TTC549 (cell line): ENCODE measurements around the gene GET4.
"Not testable (repeated sequence)": the region's sequence is repeated elsewhere in the genome, so short reads cannot be mapped to it uniquely, and the experiment has no call there.

ENCODE experiments used
- FAIRE-seq: peaks from 2 replicates; lab custom pipeline; 2012; peaks lifted over from hg19 to GRCh38; lab: Jason Lieb, UNC

The GET4 gene

GRCh38 chr7:916291-916941 lies 40.1 kb downstream of the GET4 start:
- FAIRE-seq: no peak

DNA sequence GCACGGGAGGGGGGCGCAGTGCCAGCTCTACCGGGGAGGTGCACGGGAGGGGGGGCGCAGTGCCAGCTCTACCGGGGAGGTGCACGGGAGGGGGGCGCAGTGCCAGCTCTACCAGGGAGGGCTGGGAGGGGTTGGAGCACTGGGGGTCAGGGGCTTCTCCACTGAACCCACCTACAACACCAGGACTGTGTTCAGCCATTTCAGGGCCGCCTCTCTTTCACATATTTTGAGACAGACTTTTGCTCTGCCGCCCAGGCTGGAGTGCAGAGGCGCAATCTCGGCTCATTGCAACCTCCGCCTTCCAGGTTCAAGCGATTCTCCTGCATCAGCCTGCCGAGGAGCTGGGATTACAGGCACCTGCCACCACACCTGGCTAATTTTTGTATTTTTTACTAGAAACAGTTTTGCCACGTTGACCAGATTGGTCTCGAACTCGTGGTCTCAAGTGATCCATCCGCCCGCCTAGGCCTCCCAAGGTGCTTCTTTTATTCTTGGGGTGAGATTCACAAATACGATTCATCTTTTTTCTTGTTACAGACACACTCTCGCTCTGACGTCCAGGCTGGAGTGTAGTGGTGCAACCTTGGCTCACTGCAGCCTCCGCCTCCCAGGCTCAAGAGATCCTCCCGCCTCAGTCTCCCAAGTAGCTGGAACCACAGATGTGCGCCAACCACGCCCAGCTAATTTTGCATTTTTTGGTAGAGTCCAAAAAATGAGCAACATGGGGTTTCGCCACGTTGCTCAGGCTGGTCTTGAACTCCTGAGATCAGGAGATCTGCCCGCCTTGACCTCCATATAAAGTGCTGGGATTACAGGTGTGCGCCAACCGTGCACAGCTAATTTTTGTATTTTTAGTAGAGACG lies 41.1 kb downstream of the GET4 start:
- no peak for FAIRE-seq

DNA sequence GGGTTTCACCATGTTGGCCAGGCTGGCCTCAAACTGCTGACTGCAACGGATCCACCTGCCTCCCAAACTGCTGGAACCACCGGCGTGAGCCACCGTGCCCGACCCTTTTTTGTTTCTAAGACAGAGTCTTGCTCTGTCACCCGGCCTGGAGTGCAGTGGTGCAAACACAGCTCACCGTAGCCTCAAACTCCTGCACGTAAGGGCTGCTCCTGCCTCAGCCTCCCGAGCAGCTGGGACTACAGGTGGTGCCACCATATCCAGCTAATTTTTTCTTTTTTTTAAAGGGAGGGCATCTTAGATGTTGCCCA lies 41.7 kb downstream of the GET4 start:
- no peak for FAIRE-seq

GRCh38 chr7:918441-919113 lies 42.2 kb downstream of the GET4 start:
- no peak for FAIRE-seq

GRCh38 chr7:919114-919442 lies 42.7 kb downstream of the GET4 start:
- FAIRE-seq: no peak

DNA sequence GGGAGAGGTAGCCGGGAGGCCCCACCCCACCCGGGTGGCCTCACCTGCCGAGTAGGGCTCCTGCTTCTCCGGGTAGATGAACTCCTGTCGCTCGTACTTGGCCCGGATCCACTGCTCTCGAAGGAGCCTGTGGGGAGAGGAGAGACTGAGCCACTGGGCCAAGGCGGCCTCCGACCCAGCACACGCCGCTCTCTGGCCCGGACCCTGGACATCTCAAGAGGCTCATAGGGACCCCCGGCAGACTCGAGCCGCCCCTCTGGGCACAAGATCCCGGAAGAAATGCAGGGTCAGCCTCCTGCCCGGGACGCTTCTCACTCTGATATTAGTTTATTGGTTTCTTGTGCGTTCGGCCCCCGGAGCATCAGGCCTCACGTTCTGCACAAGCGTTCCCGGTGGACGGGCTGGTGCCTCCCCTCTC lies 43.6 kb downstream of the GET4 start:
- FAIRE-seq: no peak

- no peak for FAIRE-seq
These were observed 44.2 kb downstream of the GET4 start for GRCh38 chr7:920351-921070.

- no peak for FAIRE-seq
These were observed 44.7 kb downstream of the GET4 start for GRCh38 chr7:921071-921461.

- FAIRE-seq: no peak
These were observed 45.4 kb downstream of the GET4 start for GRCh38 chr7:921581-922333.

DNA sequence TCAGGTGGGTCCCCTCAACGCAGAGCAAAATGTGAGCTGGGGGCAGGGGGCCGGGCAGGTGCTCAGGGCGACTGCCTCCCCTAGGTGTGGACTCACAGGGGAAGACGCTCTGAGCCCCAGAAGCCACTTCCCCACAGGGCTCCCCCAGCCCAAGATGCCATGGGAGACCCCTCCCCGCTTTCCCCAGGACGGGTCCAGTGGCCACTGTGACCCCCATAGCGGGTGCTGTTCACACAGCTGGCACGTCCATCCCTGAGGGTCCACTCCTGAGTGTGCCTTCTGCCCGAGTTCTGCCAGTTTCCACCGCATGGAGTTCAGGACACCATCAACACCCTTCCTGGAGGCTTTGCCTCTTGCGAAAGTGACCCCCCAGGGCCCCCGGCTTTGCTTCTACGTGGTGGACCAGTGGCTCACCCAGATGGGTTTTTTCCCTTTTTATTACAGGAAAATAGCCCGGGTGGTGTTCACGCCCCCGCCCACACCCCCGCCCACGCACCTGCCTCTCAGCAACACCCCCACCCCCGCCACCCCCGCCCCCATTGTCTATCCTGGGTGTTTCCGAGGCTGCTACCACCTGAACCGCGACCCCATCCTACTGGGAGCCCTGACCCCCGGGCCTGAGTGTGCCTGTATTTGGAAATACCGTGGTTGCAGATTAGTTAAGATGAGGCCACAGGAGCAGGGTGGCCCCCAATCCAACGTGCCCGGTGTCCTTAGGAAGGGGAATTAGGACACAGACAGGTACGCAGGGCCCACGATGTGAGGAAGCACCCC lies 46.2 kb downstream of the GET4 start:
- no peak for FAIRE-seq

DNA sequence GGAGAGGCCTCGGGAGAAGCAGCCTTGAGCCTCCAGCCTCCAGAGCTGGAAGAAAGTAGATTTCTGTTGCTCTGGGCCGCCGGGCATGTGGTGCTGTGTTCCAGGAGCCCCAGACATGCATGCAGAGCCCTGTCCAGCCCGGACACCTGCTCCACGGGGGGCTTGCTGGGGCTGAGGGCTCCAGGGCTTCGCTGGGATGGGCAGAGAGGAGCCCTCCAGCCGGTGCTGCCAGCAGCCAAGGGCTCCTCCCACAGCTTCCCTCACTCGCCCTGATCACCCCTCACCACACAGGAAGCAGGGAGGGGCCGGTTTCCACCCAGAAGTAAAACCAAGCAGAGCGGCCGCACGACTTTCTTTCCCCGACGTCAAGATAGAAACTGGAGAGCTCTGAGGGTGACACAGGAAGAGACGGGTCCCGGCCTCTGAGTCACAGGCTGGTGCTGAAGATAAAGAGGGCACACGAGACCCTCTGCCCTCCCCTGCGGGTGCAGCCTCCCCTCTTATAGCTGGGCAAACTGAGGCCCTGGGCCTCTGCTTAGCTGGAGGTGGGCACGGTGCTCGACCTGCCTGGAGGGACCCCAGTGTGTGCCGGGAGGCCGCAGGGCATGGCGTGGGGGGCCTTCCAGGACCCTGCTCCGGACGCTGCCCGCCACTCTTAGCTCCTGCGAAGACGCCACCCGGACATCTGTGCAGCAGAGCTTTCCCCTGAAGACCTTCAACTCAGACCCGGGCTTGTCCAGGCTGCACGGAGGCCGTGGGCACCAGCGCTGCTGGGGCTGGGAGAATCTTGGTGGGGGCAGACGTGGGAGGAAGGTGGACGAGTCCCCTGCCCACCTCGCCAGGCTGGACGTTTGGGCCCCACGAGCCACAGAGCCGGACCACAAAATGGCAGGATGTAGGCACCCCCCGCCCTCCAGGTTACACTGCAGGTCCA lies 47.0 kb downstream of the GET4 start:
- no peak for FAIRE-seq

GRCh38 chr7:924042-924441 lies 47.7 kb downstream of the GET4 start:
- FAIRE-seq: not testable (repeated sequence)

DNA sequence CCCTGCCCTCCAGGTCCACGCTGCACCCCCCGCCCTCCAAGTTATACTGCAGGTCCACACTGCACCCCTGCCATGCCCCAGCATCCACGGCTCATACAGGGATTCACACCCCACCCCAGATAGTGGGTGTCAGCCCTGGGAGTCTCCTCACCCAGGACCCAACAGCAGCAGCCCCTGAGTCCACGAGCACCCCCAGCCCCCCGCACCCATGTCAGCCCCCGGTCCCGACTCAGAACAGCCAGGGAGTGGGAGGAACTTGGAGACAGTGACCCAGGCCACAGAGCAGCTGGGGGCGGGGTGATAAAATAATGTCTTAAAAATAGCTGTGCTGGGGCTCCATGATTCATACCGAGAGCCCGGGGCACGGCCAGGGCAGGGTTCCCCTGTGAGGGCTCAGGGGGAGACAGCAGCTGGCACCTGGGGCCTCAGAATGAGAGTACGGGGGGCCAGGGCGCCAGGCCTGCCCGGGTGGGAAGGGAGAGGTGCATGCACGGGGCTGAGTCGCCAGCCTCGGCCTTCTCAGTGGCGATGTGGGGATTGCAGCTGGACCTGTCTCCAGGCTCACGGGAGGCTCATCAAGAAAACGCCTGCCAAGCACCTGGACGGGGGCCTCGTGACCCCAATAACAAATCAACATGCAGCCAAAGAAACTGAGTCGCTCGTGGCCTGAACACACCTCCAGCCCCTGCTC lies 48.3 kb downstream of the GET4 start:
- no peak for FAIRE-seq

DNA sequence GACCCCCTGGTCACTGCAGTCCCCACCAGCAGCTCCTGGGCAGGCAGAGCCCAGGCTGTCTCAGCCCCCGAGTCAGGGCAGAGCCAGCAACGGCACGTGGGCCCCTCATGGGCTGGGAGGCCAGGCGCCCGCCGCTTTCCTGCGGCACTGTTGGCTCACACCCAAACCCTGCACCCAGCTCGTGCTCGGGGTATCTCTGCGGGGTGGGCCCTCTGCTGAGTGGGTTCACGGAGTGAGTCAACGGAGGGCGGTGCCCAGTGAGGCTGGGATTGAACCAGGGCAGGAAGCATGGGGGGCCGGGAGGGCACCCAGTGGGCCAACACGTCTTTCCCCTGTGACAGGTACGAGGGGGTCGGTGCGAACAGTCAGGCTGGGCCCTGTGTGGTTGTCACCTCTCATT lies 49.2 kb downstream of the GET4 start:
- no peak for FAIRE-seq

DNA sequence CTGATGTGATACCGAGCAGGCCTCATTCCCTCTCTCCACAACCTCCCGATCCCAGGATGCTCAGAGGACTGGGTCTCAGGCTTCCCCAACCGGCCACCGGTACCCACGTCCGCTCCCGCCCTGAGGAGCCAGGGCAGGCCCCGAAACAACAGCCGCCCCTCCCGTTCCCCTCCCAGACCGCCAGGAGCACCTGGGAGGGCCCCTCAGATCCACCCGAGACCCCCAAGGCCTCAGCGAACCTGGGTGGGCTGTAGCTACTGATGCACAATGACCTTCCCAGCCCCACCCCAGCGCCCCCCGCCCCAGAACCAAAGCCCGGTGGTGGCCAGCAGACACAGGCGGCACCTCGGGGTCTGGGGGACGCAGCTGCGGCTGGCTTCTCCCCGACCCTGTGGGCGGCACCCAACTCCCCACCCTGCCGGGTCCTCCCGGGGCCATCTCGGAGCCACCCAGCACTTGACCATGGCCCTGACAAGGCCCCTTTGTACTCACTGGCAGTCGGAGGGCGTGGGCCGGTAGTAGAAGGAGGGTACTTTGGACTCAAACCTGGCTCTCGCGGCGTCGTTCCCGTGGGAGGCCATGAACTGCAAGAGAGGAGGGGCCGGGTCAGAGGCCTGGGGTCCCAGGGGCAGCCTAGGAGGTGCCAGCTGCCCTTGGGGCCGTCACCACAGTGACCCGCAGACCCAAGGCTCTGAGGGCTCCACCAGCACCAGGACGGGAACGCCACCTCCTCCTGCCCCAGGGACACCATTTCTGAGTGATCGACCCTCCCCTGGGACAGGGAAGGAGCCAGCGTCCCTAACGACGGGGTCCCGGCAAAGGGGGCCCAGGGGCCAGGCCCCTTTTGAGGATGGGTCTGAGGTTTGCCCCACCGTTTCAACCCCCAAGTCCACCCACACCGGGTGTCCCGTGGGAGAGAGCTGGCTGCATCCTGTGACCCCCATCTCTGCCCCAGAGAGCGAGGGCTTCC lies 50.0 kb downstream of the GET4 start:
- no peak for FAIRE-seq

- no peak for FAIRE-seq
These were observed 50.8 kb downstream of the GET4 start for GRCh38 chr7:927031-927671.

DNA sequence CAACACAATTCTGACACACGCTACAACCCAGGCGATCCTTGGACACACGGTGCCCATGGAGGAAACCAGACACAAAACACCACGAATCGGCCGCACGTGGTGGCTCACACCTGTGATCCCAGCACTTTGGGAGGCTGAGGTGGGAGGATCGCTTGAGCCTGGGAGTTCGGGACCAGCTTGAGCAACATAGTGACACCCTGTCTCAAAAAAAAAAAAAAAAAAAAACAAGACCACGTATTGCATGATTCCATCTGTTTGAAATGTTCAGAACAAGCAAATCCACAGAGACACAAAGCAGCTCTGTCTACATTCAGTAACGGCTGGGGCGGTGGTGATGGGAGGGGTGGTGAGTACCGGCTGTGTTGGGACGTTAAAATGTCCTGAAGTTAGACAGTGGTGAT lies 53.0 kb downstream of the GET4 start:
- FAIRE-seq: no peak
